Fibroblast of mammary gland (primary cell): ENCODE measurements around the gene RASAL2.
A peak's percentile ranks its signal among the peaks of the same experiment; 100 is the strongest.

Experiments used
- DNase-seq: peaks from one replicate; pipeline ENCODE4 v3.0.0-alpha.2; 2010; ENCODE audit warnings: low read depth
- H3K4me3 ChIP-seq: 2 replicates; pipeline ENCODE4 v1.5.1; 2011; ENCODE audit warnings: low read depth, mild to moderate bottlenecking, low read length, moderate library complexity; ENCODE audit not compliant: control insufficient read depth
- TF ChIP-seq, protein P1 (sequence below): conservative IDR thresholded peaks from 2 replicates; pipeline ENCODE4 v1.5.1; 2011; ENCODE audit warnings: low read depth, low read length, inconsistent platforms; ENCODE audit not compliant: control insufficient read depth, insufficient read depth

RASAL2 gene

DNA sequence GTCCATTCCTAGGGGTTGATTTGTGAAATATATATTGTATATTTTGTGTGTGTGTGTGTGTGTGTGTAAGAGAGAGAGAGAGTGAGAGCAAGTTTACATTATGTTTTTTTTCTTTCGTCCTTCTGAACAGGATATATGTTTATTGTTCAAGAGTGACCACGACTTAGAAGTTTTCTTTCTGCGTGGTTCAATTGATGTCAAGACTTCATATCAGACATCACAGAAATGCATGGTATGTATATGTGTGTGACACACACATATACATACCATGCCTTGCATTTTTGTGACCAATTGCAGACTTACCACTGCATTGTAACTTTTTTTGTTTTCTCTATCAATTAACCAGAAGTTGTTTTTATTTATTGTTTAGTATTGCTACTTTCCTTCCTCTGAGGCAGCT, 2.5 kb downstream of the RASAL2 start:
- H3K4me3 ChIP-seq, result no peak overlapping the region
- DNase-seq, result no peak
- TF ChIP-seq, protein P1, sequence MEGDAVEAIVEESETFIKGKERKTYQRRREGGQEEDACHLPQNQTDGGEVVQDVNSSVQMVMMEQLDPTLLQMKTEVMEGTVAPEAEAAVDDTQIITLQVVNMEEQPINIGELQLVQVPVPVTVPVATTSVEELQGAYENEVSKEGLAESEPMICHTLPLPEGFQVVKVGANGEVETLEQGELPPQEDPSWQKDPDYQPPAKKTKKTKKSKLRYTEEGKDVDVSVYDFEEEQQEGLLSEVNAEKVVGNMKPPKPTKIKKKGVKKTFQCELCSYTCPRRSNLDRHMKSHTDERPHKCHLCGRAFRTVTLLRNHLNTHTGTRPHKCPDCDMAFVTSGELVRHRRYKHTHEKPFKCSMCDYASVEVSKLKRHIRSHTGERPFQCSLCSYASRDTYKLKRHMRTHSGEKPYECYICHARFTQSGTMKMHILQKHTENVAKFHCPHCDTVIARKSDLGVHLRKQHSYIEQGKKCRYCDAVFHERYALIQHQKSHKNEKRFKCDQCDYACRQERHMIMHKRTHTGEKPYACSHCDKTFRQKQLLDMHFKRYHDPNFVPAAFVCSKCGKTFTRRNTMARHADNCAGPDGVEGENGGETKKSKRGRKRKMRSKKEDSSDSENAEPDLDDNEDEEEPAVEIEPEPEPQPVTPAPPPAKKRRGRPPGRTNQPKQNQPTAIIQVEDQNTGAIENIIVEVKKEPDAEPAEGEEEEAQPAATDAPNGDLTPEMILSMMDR, result no peak

DNA sequence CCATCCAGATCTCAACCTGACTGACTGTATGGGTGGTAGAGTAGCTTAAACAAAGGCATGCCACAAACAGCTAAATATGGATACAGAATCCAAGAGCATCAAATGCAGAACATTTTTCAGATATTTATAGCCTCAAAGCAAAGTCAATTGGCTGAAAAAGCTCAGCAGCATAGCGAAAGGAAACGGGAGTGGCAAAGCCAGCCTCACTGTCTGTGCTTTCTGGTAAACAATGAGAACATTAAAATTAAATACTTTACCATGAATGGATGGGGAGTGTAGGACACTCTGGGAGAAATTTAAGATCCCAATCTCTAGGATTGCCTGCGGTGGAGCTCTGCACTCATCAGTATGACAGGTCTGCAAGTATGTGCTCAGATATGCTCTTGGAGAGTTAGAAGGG, 4.4 kb downstream of the RASAL2 start:
- no peak overlapping the region for H3K4me3 ChIP-seq
- TF ChIP-seq, protein P1, result no peak
- no peak for DNase-seq

DNA sequence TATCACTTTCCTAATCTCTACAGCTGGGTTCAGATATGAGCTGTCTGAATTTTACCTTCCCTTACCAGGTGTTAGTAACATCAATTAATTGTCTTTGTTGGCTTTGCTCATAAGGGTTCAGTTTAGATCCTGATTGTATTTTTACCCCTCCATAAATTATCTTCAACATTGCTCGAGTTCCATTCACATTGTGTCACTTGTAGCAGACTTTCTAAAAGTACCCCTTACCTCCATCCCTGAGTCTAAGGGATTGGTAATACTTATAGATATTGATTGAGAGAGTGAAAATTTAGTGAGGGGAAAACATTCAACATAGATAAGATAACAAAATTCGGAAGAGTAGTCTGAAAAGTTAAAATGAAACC, 7.3 kb downstream of the RASAL2 start:
- TF ChIP-seq, protein P1, result no peak
- DNase-seq, result no peak
- no peak overlapping the region for H3K4me3 ChIP-seq

DNA sequence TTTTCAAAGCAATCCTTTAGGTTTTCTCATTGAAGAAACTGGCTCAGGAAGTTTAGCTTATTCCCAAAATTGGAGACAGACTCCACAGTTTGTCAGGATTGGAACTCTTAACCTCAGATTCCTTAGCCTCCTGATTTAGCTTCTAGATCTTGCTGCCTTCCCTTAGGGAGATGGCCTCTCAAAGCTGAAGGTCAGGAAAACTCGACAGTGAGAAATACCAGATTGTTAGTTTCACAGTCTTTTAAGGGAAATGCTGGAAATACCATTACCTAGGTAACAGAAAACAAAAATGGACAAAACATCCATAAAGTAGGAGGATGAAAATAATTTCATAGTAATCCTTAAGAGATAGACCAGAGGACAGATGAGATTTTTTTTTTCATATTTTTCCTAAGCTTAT, 7.8 kb downstream of the RASAL2 start:
- H3K4me3 ChIP-seq, result no peak overlapping the region
- peak; percentile 68 for DNase-seq
- TF ChIP-seq, protein P1, result no peak

DNA sequence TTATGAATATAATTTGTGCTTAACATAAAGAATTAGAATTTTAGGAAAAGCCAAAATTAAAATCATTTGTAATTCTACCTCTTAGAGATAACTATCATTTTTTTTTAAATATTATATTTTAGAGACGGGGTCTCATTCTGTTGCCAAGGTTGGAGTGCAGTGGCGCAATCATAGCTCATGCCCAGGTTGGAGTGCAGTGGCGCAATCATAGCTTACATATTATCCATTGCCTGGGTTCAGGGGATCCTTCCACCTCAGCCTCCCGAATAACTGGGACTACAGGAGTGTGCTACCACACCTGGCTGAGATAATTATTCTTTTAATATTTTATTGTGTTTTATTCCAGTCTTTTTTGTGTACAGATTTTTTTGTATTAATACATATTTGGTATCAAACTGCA, 8.3 kb downstream of the RASAL2 start:
- no peak overlapping the region for H3K4me3 ChIP-seq
- TF ChIP-seq, protein P1, result no peak
- no peak for DNase-seq

DNA sequence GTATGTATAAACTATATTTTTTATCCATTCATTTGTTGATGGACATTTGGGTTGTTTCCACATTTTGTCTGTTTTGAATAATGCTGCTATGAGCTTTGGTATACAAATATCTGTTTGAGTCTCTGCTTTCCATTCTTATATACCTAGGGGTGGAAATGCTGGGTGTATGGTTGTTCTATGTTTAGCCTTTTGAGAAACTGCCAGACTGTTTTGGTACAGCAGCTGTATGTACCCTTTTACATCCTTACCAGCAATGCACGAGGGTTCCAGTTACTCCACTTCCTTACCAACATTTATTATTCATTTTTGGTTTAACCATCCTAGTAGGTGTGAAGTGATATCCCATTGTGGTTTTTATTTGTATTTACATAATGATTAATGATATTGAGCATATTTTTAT, 13.9 kb downstream of the RASAL2 start:
- DNase-seq, result no peak
- H3K4me3 ChIP-seq, result no peak overlapping the region
- TF ChIP-seq, protein P1, result no peak

DNA sequence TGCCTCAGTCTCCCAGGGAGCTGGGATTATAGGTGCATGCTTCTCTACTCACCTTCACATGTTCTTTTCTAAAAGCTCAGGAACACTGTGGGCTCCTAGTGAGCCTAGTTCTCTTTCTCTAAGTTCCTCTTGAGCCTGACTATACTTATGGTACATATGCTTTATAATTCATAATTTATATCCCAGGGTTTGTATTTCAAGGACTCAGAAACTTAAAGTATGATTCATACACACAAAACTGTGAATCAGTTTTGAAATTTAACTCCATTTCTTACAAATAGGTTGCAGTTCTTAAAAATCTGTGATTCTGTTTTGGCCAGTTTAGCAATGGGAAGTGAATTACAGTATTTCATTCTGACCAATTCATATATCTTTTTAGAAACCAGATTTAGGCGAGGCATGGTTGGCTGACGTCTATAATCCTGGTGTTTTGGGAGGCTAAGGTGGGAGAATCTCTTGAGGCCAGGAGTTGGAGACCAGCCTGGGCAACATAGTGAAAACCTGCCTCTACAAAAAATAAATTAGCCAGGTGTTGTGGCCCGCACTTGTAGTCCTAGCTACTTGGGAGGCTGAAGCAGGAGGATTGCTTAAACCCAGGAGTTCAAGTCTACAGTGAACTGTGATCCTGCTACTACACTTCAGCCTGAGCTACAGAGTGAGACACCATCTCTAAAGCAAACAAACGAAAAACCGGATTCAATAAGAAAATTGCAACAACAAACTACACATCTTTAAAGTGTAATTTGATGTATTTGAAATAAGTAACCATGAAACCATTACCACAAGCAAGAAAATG, 15.6 kb downstream of the RASAL2 start:
- DNase-seq, result peak; percentile 52
- TF ChIP-seq, protein P1, result no peak
- no peak overlapping the region for H3K4me3 ChIP-seq
